ENCODE results near the gene ING4.

Gene ING4

GRCh38 chr12:6639151-6639801, 23.6 kb downstream of the ING4 start:
- no peak for TF ChIP-seq YY1 (IDR thresholded peaks at IDR 0.05; ENCODE audit: low read depth)
- TF ChIP-seq, protein P1, sequence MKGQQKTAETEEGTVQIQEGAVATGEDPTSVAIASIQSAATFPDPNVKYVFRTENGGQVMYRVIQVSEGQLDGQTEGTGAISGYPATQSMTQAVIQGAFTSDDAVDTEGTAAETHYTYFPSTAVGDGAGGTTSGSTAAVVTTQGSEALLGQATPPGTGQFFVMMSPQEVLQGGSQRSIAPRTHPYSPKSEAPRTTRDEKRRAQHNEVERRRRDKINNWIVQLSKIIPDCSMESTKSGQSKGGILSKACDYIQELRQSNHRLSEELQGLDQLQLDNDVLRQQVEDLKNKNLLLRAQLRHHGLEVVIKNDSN (IDR thresholded peaks at IDR 0.05) = no peak
- no peak for TF ChIP-seq FOXM1 (IDR thresholded peaks at IDR 0.05; ENCODE audit: borderline replicate concordance, low read depth)
- TF ChIP-seq CREB1 (IDR thresholded peaks at IDR 0.05; ENCODE audit: low read depth) = no peak
- no peak for TF ChIP-seq TEAD4 (IDR thresholded peaks at IDR 0.05)
- no peak for TF ChIP-seq NFIC (IDR thresholded peaks at IDR 0.05)
- no peak for TF ChIP-seq ZBTB7A (IDR thresholded peaks at IDR 0.05; ENCODE audit: low read depth)

- TF ChIP-seq, protein P1 (IDR thresholded peaks at IDR 0.05) = no peak
- TF ChIP-seq, protein P2, sequence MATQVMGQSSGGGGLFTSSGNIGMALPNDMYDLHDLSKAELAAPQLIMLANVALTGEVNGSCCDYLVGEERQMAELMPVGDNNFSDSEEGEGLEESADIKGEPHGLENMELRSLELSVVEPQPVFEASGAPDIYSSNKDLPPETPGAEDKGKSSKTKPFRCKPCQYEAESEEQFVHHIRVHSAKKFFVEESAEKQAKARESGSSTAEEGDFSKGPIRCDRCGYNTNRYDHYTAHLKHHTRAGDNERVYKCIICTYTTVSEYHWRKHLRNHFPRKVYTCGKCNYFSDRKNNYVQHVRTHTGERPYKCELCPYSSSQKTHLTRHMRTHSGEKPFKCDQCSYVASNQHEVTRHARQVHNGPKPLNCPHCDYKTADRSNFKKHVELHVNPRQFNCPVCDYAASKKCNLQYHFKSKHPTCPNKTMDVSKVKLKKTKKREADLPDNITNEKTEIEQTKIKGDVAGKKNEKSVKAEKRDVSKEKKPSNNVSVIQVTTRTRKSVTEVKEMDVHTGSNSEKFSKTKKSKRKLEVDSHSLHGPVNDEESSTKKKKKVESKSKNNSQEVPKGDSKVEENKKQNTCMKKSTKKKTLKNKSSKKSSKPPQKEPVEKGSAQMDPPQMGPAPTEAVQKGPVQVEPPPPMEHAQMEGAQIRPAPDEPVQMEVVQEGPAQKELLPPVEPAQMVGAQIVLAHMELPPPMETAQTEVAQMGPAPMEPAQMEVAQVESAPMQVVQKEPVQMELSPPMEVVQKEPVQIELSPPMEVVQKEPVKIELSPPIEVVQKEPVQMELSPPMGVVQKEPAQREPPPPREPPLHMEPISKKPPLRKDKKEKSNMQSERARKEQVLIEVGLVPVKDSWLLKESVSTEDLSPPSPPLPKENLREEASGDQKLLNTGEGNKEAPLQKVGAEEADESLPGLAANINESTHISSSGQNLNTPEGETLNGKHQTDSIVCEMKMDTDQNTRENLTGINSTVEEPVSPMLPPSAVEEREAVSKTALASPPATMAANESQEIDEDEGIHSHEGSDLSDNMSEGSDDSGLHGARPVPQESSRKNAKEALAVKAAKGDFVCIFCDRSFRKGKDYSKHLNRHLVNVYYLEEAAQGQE (IDR thresholded peaks at IDR 0.05; ENCODE audit: low read depth) = no peak
- TF ChIP-seq TAF1 (IDR thresholded peaks at IDR 0.05; ENCODE audit: low read depth) (no peak), TCF12 (IDR thresholded peaks at IDR 0.05; ENCODE audit: low read depth) (no peak), FOXM1 (IDR thresholded peaks at IDR 0.05; ENCODE audit: borderline replicate concordance, low read depth) (no peak), CREB1 (IDR thresholded peaks at IDR 0.05; ENCODE audit: low read depth) (no peak)
These were observed 24.6 kb downstream of the ING4 start for GRCh38 chr12:6638305-6638704.

DNA sequence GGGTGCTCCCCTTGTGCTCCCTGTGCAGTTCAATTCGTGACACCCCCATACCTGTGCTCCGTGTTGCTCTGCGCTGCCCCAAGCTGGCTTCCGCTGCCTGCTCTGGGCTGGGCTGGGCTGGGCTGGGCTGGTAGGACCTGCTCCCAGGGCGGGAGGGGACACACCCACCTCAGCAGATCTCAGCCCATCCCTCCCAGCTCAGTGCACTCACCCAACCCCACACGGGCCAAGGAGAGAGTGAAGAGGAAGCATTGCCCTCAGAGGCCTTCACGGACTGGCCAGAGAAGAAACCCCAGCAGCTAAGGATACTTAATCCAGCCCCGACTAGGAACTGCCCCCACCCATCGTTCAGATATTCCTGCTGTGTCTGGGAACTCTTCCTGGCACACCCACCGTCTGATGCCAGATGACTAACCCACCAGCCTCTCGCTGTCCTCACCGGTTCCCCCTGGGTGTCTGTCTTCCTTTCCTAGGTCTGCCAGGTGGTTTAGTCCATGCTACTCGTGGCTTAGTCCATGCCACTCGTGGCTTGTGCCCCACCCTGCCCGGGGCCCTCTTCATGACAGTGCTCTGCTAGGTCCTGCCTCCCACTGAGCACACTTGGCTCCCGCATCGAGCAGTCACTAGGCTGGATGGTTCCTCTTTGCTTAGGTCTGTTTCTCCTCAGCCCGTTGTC, 26.9 kb downstream of the ING4 start, which contains the start of gene LPAR5:
Gene LPAR5 (minus strand): TSS at position 104 of the 676 bp plus-strand sequence. CDS start 14,711 bp downstream, outside the sequence.
- TF ChIP-seq YY1 (IDR thresholded peaks at IDR 0.05; ENCODE audit: low read depth) (no peak), EP300 (IDR thresholded peaks at IDR 0.05; ENCODE audit: borderline replicate concordance) (0 out of 2 replicates have a peak, but pooled peaks have one; percentile 23)

- no peak for TF ChIP-seq NFIC (IDR thresholded peaks at IDR 0.05)
- no peak for TF ChIP-seq TEAD4 (IDR thresholded peaks at IDR 0.05)
- TF ChIP-seq YY1 (IDR thresholded peaks at IDR 0.05; ENCODE audit: low read depth) = no peak
- TF ChIP-seq, protein P2 (IDR thresholded peaks at IDR 0.05; ENCODE audit: low read depth) = no peak
- TF ChIP-seq ZBTB7A (IDR thresholded peaks at IDR 0.05; ENCODE audit: low read depth) = no peak
- no peak for TF ChIP-seq CREB1 (IDR thresholded peaks at IDR 0.05; ENCODE audit: low read depth)
- TF ChIP-seq, protein P1 (IDR thresholded peaks at IDR 0.05) = no peak
- TF ChIP-seq CEBPB (IDR thresholded peaks at IDR 0.05) = no peak
- TF ChIP-seq FOXM1 (IDR thresholded peaks at IDR 0.05; ENCODE audit: borderline replicate concordance, low read depth) = no peak
- TF ChIP-seq RAD21 (IDR thresholded peaks at IDR 0.05; ENCODE audit: low read depth) = no peak
- no peak for TF ChIP-seq EP300 (IDR thresholded peaks at IDR 0.05; ENCODE audit: borderline replicate concordance)
- TF ChIP-seq EGR1 (IDR thresholded peaks at IDR 0.05) = no peak
These were observed 27.5 kb downstream of the ING4 start for GRCh38 chr12:6635375-6635855.

DNA sequence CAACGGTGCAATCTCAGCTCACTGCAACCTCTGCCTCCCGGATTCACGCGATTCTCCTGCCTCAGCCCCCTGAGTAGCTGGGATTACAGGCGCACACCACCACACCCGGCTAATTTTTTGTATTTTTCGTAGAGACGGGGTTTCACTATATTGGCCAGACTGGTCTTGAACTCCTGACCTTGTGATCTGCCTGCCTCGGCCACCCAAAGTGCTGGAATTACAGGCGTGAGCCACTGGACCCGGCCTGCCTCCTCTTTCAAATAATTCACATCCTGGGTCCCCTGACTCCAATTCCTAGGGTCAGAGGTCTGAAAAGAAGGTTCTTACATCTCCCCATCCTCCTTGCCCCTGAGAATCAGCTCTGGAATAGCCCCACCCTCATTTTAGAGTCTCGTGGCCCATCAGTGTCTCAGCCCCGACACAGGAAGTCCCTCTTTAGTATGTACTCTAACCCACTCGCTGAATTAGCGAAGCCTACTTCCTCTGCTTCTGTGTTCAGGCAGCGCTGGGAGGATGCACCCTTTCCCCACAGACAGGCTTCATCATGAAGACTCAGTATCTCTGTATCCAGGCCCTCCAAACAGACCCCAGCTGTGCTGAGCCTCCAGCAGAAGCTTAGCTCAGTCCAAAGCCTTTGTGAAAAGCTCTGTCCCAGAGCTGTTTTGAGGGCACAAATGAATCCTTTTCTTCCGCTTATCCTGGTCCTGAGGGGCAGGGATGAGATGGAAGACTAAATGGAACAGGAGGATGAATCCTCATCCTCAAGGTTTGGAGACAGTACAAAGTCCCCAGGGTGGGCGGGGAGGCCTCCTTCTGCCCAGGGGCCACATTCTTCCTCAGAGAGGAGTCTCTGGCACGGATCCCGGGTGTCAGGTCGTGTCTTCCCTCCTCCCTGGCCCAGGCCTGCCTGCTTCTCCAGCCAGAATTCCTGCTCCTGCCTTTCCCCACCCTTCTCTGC, 30.6 kb downstream of the ING4 start:
- TF ChIP-seq, protein P3, sequence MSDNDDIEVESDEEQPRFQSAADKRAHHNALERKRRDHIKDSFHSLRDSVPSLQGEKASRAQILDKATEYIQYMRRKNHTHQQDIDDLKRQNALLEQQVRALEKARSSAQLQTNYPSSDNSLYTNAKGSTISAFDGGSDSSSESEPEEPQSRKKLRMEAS (IDR thresholded peaks at IDR 0.05) = no peak
- TF ChIP-seq, protein P1 (IDR thresholded peaks at IDR 0.05) = no peak
- TF ChIP-seq TAF1 (IDR thresholded peaks at IDR 0.05; ENCODE audit: low read depth) (no peak), FOXM1 (IDR thresholded peaks at IDR 0.05; ENCODE audit: borderline replicate concordance, low read depth) (no peak), YY1 (IDR thresholded peaks at IDR 0.05; ENCODE audit: low read depth) (no peak), RAD21 (IDR thresholded peaks at IDR 0.05; ENCODE audit: low read depth) (no peak), CREB1 (IDR thresholded peaks at IDR 0.05; ENCODE audit: low read depth) (no peak), TCF12 (IDR thresholded peaks at IDR 0.05; ENCODE audit: low read depth) (no peak), ZBTB7A (IDR thresholded peaks at IDR 0.05; ENCODE audit: low read depth) (no peak), EP300 (IDR thresholded peaks at IDR 0.05; ENCODE audit: borderline replicate concordance) (no peak), NFIC (IDR thresholded peaks at IDR 0.05) (no peak), EGR1 (IDR thresholded peaks at IDR 0.05) (no peak), TEAD4 (IDR thresholded peaks at IDR 0.05) (no peak), CEBPB (IDR thresholded peaks at IDR 0.05) (no peak)
- TF ChIP-seq, protein P2 (IDR thresholded peaks at IDR 0.05; ENCODE audit: low read depth) = no peak

All from Ishikawa (cell line).